HG03575 (cell line): ENCODE measurements around the gene PTPRU.

Experiments used
- ATAC-seq: cut with Tn5 transposase; IDR thresholded peaks from one replicate; pipeline ENCODE4 v1.9.1; 2021; ENCODE audit not compliant: unreplicated experiment, insufficient number of reproducible peaks, low FRiP score; ENCODE audit errors: extremely low read depth

PTPRU gene

DNA sequence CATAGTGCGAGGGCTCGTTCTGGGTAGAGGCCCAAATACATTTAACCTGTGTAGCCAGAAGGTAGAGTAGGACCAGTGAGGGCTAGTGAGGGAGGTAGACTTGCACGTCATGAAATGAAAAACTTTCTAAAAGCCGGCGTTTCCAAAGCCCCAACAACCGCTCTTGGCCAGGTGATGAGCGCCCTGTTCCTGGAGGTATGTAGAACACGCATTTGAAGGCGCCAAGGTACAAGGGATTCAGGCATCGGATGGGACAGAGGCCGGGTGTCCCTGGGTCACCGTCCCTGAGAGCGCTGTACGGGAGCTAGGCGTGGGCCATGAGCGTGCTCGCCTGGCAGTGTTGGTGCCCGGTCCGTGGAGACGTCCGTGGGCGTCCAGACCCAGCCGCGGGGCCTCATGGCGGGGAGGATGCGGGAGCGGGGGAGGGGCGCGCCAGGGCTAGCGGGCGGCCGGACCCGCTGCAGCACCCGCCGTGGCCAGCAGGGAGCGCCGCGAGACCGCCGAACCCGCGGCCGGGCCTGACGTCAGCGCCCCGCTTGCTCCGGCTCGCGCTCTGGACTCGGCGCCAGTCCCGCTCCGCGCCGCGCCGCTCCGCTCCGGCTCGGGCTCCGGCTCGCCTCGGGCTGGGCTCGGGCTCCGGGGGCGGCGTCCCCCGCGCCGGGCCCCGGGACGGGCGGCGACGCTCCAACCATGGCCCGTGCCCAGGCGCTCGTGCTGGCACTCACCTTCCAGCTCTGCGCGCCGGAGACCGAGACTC, at the start of gene PTPRU:
PTPRU (plus strand) TSS at position 568 of the 757 bp plus-strand sequence; CDS start at position 691, 123 bp downstream.
- ATAC-seq: no peak

DNA sequence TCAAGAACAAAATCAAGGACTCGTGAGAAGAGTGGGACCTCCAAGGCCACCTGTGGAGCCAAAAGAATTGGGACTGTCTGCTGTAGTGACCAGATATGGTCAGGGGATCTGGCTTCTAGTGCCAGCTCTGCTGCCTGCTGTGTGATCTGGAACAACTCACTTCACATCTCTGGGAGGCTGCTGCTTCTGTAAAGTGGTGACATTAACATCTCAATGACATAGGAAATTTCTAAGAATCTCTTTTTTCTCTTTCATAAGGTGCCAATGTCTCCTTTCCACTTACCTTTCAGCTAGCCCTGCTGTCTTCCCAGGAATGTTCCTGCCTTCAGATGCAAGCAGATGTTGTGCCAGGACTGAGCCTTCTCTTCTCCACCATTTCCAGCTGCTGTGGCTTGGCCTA, 49.6 kb upstream of the PTPRU start:
- no peak for ATAC-seq

DNA sequence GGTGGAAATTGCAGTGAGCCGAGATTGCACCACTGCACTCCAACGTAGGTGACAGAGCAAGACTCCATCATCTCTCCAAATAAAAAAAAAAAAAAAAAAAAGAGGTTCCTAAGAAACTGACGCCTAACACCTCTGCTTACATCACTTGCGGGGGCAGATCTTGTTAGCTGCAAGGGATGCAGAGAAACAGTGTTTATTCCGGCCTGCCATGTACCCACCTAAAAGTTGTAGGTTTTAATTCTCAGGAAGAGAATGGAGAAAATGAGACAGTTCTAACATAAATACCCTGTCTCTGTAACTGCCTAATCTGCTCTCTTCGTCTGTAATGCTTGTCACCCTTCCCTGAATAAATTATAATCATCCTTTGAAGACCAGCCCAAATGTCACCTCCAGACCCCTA, 45.6 kb upstream of the PTPRU start:
- ATAC-seq: no peak

DNA sequence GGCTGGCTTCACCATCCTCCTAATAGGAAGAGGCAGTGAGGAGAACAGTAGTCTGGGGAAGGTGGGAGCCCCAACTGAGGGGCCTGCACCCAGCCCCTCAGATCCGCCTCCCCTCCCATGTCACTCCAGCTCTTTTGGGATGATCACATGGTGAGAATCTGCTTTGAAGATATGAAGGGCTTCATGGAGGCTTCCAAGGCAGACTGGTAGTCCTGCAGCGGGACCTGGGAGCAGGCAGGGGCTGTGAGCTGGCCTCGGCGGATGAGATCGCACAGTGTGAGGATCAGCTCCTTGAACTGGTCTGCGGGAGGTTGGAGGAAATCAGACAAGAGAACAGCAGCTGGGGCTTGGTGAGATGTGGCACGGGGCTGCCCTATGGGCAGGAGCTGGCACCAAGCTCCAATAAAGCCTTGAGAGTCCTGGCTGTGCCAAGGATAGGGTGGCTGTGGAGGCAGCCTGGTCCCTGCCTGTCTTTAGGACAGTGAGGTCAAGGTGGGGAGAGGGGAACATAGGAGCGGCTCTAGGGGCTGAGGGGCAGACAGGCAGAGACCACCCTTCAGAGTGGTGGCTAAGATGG, 42.4 kb upstream of the PTPRU start:
- ATAC-seq: no peak

DNA sequence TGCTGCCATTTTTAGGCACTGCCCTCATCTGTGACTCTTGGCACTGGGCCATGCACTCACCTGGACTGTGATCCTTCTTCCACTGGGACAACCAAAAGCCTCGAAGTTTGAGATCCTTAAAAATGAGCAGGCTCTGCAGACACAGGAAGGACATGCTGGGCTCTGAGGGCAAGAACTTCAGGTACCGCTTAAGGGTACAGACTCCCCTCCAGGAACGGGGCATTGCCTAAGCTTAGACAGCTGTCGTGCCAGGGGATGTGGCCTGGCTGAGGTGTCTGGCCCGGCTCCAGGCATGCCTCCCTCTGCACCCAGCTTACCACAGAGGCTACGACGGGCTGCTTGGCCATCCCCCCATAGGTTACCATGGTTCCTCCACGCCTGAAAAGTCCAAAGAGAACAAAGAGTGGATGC, 40.4 kb upstream of the PTPRU start:
- ATAC-seq: no peak

DNA sequence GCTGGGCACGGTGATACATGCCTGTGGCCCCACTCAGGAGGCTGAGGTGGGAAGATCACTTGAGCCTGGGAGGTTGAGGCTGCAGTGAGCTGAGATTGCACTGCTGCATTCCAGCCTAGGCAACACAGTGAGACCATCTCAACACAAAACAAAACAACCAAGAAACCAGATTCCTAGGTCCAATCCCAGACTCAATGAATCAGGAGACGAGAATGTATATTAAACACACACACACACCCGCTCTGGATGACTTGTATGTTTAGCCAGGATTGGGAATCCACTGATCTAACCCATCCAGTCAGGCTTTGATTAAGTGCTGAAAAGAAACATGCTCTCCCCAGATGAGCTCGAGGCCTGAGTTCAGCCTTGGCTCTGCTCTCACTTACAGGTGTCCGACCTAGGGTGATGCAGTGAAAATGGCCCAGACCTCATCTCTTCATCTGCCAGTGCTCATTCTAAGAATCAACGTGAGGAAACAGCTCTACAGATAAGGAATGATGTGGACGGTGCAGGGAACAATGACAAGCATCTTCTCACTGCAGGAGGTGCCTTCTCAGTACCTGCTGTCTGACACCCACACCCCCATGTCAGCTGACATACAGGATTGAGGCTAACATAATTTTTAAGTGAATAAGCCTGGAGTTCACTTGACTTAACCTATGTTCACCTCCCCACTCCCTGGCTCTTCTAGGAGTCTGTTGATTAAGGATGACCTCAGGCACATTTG, 39.3 kb upstream of the PTPRU start:
- no peak for ATAC-seq

DNA sequence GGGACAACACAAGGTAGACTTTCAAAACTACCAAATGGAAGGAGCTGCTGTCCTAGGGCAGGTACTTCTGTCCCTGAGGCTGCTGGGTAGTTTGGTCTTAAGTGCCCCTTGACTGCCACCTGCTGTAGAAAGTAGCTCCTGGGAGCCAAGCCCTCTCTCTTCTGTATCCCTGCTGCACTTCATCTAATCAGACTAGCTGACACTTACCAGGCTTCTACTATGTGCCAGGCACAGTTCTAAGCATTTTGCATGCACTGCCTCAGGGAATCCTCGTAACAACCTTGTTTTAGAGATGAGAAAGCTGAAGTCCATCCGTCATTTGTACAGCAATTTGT, 38.8 kb upstream of the PTPRU start:
- no peak for ATAC-seq

DNA sequence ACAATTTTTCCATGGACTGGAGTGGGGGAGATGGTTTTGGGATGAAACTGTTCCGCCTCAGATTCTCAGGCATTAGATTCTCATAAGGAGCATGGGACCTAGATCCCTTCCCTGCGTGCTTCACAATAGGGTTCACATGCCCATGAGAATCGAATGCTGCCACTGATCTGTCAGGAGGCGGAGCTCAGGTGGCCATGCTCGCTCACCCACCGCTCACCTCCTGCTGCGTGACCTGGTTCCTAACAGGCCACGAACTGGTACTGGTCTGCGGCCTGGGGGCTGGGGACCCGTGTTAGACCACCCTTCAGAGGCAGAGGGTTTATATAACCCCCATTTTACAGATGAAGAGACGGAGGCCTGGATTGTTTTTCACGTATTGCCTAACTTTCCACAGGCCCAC, 38.3 kb upstream of the PTPRU start:
- ATAC-seq: no peak

DNA sequence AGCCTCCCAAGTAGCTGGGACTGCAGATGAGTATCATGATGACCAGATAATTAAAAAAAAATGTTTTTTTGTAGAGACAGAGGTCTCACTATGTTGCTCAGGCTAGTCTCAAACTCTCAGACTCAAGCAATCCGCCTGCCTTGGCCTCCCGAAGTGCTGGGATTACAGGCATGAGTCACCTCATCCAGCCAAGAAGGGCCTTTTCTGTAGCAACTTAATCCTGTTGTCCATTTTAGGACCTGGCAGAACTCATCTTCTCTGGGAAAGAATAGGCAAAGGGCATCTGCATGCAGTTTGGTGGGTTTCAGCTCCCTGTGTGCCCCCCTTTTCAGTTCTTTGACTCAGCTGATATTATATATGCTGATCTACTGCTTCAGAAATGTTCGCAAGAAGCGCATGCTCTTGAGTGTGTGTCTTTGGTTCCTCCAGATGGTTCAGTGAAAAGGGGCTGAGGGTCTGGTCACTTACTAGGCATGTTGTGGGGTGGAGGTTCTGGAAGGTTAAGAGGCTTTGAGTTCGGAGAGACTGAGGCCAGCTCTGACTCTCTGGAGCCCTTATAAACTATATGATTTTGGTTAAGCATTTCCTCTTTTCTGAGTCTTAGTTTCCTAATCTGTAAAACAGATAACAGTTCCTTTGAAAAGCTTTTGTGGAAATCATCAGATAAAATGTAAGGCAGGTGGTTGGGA, 35.3 kb upstream of the PTPRU start:
- ATAC-seq: no peak

DNA sequence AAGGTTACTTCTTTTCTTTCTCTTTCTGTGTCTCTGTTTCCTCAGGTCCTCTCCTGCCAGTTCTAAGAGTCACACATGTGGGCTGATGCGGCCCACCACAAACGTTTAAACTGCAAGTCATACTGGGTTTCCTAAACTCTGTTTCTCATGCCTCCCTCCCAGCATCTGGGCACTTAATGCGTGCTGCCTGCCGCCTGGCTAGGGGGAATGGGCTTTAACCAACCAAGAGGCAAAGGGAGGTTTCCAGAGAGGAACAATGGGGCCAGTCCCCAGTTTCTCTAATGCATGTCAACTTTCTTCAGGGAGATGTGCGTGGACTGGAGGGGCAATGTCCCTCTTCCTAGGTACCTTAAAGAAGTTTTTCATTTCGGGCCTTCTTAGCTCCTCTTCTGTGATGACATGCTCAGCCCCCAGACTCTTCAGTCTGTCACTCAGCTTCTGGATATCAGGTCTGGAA, 34.7 kb upstream of the PTPRU start:
- ATAC-seq: no peak

DNA sequence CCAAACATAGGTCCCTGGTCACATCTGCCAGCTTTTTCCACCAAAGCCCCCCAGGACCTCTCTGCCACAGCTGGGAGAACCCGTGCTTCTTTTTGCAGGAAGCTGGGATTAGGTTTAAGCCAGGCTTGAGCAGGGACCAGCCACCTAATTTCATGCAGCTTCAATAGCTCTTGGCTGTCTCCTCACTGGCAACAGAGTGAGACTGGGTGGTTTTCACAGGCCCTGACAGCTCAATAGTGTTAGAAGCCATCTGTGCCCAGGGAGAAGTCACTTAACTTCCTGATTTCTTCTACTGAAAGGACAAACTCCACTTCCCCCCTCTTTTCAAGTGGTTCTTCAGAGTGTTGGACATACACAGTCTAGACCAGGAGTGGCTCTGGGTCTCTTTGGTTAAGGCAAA, 34.3 kb upstream of the PTPRU start:
- no peak for ATAC-seq

DNA sequence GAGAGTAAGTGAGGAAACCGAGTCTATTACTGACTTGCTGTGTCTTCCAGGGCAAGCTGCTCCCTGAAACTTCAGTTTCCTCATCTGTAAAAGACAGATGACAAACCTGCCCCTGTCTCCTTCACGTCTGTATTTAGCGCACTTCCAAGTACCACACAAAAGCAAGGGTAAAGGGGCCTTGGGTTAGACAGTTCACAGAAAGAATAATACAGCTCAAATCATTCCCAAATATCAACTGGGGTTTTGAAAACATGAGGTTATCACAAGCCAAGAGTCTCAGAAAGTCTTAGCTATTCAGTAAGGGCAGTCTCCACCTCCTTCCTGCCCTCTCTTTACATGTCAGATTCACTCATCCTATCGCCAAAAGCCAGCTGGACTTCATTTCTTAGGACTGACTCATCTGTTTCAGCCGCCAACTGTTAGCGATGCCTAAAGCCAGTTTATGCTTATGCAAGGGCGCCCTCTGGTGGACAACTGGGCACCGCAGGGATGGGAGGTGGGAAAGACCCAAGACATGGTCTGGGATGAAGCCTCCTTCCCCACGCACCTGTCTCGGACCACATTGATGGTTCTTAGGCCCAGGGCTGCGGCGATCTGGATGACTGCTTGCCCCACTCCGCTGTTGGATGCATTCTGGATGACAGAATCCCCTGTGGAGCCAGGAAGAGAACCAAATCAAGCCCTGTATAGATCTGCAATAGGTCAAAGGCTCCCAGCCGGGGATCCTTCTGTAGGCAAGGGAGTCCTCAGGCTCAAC, 33.6 kb upstream of the PTPRU start:
- no peak for ATAC-seq

DNA sequence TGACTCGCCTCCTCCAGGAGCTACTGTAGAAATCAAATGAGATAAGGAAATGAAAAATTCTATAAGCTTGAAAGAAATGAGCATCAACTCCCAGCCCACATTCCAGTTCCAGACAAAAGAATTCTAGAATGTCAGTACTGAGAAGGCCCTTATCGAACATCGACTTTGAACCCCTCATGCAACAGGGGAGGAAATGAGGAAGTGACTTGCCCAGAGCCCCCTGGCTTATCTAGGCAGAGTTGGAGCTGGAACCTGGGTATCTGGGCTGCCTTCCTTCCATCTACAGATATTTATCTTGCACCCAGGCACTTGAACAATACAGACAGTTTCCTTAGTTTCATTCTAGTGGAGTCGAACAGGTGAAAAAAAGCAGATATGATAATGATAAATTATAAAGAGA, 27.9 kb upstream of the PTPRU start:
- no peak for ATAC-seq

DNA sequence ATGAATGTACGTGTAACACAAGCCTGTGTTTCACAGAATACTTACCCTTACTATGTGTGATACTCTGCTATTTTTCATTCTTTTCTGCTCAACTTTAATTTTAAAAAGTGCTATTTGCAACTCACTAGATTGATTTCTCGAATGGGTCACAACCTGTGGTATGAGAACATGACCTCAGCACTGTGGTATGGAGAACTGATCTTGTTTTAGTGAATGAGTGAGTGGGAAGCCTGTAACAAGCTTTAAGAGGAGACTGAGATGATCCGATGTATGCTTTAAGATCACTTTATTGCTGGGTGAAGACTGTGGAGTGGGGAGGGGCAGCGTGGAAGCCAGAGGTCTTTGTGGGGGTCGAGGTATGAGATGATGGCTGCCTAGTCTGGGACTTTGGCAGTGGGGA, 27.1 kb upstream of the PTPRU start:
- ATAC-seq: no peak

DNA sequence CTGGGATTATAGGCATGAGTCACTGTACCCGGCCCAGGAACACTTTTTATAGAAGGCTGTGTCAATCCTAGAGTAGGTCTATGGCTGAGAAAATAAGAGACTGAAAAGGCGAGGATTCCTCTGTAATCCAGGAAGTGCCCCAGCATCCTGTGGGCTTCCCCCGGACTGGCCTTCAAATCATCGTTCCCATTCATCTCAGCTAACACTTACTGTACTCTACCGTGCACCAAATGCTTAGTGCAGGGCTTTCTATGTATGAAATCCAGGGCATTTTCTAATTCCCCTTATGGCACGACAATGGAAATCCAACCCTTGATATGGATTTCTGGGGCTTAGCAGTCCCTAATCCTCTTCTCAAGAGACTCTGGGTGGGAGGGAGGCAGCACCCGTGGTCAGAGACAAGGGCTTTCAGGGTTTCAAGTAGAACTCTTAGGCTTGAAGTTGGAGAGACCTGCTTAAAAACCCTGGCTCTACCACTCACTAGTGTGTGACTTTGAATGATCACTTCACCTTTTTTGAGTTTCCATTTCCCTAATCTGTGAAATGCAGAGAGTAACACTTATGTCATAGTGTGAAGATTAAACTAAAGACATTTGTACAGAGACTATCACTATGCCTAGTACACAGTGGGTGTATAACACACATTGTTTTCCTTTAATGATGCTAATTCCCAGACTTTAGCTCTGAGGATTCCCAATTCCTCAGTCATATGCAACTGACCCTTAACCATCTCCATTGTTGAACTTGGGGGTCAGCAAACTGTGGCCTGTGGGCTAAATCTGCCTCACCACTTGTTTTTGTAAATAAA, 25.8 kb upstream of the PTPRU start:
- no peak for ATAC-seq

DNA sequence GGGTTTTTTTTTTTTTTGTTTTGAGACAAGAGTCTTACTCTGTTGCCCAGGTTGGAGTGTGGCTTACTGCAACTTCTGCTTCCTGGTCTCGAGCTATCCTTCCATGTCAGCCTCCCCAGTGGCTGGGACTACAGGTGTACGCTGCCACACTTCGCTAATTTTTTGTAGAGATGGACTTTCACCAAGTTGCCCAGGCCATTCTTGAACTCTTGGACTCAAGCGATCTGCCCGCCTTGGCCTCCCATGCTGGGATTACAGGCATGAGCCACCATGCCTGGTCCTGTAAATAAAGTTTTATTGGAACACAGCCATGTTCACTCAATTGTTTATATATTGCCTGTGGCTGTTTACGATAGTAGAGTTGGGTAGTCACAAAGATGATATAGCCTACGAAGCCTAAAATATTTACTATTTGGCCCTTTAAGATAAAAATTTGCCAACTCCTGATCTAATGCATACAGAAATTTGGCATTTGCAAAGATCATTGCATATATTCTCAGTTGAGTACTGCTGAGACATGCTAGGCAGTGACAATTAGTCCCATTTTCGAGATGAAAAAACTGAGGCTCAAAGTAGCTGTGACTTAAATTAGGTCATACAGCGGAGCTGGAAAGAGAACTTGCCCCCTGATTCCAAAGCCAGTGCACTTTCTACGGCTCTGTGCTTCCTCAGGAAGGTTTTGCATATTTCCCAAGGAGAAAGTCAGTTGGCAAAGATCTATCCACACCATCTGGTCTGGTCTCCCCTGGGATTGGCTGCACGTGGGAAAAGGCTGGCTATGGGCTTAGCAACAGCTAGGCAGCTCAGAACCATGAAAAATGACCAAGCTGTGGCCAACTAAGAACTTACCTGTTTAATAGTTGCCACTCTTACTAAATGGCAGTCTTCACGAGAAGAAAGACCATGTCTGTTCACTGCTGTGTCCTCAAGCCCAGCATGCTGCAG, 25.0 kb upstream of the PTPRU start:
- ATAC-seq: no peak

DNA sequence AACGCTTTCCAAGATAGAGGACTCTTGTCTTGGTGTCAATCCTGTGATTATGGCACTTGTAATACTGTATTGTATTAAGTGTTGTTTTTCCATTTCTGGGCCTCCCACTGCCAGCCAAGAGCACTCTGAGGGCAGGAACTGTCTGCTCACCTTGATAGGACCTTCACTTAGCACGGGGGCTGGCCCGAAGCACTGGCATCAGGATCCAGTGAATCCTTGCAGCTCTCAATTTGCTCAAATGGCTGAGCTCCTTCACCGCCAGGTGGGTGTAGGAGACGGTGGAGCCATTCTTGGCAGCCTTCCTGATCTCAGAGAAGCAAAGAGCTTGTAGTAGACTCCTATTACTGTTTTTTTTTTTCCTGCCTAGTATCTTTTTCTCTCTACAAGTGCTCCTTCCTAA, 23.3 kb upstream of the PTPRU start:
- ATAC-seq: no peak
